GM18873 (cell line): ENCODE results near the gene PLCL1.
"Not testable (repeated sequence)": the region's sequence is repeated elsewhere in the genome, so short reads cannot be mapped to it uniquely, and the experiment has no call there.

Experiments used
- ATAC-seq: cut with Tn5 transposase; IDR thresholded peaks from one replicate; pipeline ENCODE4 v1.9.1; 2021; ENCODE audit warnings: mild to moderate bottlenecking, moderate library complexity, moderate number of reproducible peaks; ENCODE audit not compliant: unreplicated experiment, low FRiP score

PLCL1 gene

DNA sequence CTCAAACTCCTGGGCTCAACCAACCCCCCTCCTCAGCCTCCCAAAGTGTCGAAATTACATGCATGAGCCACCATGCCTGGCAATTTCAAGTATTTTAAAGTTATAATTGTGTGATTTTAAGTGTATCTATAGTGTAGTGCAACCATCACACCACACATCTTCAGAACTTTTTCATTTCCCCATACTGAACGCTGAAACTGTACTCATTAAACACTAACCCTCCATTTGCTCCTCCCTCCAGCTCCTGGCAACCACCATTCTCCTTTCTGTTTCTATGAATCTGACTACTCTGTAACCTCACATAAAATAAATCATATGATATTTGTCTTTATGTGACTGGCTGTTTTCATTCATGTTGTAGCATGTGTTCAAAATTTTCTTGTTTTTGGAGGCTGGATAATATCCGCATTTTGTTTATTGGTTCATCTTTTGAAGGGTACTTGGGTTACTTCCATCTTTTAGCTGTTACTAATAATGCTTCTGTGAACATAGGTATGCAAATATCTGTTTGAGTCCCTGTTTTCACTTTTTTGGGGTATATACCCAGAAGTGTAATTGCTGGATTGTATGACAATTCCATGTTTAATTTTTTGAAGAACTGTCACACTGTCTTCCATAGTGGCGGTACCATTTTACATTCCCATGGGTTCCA, 188.2 kb downstream of the PLCL1 start:
- ATAC-seq, result peak; percentile 83

DNA sequence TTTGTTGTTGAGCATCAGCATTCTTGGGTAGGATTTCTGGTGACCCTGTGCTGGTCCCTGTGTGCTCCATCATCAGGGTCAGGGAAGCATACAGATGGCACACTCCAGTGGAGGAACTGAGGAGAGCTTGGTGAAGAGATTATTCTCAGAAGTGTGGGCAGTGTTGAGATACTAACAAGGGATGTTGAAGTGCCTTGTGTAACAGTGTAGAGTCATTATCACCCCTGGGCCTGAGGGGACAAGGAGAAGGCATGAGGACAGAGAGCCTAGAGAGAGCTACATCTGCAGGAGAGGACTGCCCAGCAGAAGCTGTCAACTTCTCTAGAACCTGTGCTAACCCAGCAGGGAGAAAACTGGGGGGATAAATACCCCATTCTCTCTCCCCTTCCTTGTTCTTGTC, 189.0 kb downstream of the PLCL1 start:
- no peak for ATAC-seq

DNA sequence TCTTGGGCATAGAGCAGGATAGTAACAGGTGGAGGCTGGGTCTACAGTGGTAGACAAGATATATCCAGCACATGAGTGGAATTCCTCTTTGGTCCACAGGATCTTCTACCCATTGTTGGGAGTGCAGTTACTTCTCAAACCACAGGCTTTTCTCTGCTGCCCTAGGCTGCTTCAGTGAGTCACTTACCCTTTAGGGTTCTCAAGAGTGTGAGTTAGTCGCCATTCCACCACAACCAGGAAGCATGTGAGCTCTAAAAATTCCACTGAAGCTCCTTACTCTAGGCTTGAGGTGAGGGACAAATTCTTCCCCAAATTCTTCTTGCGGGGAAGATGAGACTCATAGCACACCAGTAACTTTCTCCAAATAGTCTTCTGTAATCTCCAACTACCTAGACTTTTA, 189.4 kb downstream of the PLCL1 start:
- ATAC-seq, result no peak

DNA sequence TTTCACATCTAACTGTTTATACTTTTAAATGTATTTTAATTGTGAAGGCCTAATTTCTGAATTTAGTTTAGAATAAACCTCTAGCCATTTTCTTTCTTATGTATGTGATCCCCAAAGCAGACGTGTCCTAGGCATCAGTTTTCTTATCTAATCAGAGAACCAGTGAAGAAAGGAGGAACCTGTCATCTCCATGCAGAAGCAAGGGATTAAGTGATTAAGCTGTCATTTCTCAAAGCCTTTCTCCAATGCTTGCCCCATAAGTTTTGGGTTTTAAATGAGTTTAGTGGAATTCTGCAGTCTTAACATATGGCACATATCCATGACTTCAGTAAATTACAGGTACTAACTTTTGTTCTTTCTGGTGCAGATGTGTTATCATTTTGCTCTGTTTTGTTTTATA, 190.4 kb downstream of the PLCL1 start:
- ATAC-seq, result no peak

DNA sequence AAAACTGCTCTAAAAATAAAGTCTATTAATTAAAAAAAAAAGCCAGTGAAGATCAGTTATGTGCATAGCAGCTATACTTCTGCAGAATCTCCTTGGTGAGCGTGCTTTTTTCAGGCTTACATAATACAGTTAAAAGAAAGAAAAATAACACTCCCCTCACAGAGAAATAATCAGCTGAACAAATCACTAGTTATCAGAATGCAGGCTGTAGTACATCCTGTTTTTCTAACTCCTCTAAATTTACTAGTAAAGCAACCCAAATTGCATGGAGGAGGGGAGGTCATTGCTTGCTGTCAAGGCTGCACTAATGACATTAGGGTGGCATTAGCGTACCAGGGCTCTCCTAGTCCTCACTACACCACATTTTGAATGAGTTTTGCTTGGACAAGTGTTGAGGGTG, 192.2 kb downstream of the PLCL1 start:
- ATAC-seq, result no peak

DNA sequence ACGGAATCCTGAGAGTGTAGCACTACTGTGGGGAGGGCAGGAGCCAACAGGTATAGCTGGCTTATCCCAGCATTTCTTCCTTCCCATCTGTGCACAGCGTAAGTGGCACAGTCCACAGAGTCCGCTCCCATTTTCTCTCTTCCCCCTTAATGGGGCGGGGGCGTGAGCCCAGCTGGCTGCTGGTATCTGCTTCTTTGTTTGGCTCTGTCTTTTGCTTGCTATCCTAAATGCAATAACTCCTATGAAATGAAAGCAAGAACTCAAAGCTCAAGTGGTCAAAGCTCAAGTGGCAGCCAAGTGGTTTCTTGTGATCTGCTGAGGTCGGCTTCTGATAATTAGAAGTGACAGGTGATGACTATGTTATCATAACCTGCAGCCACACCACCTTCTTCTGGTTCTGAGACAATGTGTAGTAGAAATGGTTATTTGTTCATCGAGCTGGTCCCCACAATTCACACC, 192.7 kb downstream of the PLCL1 start:
- ATAC-seq, result no peak

DNA sequence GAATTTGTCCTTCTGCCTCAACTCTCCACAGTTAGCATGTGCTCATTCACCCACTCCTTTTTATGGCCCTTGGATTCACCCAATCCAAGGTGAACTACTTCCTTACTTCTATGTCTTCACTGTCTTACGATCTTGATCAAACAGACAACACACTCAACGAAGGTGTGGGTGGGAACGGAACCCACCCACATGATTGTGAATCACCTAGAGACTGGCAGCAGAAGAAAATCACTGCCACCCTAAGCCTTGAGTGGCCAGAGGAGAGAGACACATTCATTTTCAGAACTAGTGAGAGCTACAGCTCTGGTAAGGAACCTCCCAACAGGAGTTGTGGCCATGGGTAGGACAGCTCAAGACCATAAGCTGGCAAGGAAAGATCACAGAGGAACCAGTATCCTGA, 194.3 kb downstream of the PLCL1 start:
- no peak for ATAC-seq

DNA sequence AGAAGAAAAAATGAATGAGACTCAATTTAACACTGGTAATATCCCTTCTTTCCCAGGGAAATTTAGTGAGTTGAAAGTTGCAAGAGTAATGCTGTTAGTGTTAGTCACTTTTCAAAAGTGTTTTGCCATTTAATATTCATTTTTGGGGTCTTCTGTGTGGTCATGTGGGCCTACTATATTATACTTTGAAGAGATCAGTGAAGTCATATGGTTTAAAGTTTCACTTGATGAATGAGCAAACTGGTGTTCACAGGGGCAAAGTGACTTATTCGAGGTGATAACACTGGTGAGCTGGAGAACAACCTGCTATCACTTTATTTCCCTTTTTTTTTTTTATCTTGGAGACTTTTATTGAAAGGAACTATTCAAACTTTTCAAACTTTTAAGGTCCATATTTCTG, 196.0 kb downstream of the PLCL1 start:
- no peak for ATAC-seq

DNA sequence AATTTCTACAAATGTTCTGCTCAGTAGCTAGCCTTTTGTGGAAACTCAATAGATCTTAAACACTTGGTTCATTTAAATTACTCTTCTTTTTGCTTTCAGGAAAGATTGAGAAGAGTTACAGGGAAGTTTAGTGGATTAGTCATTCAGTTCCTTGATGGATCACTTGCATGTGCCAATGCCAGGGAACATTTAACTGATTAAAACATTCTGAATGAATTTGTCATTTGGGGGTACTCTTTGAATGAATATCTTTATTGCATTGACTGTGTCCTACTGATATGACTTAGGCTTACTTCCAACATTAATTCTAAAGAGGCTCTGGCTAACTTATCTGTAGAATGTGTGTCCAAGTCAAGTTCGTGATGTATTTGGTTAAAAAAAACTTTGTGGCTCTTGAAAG, 199.8 kb downstream of the PLCL1 start:
- ATAC-seq, result no peak

DNA sequence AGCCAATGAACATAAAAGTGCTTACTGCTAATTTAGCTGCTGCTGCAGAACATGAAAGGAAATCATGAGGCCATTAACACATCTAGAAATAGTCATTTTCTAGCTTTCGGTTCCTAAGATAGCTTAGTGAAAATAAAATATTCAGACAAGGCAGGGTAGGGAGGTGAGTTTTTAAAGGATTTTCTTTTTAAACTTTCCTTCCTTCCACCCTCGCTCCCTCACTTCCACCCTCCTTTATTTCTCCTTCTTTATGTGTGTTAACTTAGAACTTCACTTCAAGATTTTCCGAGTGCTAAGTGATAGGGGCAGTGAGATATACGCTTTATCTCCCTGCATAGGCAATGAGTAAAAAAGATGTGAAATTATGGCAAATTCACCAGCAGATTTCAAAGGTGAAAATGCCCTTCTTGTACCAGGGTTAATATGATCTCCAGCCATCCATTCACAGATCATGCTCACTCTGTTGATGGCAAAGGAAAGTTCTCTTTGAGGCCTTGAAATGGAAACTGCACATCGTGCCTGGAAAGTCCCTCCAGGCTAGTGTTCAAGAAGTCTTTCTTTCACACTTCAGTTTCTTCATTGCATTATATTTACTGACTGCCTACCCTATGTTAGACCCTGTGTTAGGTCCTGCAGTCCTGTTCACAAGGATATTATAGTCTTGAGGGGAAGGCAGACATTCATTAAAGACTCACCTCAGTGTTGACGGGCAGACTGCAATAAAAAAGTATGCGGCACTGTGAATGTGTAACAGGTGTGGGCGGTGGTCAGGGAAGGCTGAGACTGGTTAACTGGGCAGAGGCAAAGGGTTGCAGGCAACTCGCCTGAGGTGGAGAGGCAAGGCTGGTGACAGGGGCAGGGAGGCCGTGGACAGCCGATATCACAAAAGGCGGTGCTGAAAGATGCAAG, 200.8 kb downstream of the PLCL1 start:
- peak; percentile 84 for ATAC-seq

DNA sequence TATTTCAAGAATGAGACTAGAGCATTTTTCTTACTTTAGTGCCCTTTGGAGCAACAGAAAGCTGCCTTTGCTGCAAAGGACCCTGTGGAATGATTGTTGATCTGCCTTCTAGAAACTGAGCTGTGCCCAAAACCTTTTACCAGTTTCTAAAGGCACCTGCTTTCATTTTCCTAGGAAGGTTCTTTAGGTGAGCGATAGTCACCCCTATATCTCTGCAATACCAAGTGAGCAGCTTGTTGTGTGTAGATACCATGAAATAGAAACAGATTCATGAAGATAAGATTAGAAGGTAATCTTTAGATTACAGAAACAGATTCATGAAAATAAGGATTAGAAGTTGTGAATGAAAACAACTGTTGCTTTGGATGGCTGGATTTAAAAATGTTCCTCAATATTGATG, 202.3 kb downstream of the PLCL1 start:
- ATAC-seq, result no peak

DNA sequence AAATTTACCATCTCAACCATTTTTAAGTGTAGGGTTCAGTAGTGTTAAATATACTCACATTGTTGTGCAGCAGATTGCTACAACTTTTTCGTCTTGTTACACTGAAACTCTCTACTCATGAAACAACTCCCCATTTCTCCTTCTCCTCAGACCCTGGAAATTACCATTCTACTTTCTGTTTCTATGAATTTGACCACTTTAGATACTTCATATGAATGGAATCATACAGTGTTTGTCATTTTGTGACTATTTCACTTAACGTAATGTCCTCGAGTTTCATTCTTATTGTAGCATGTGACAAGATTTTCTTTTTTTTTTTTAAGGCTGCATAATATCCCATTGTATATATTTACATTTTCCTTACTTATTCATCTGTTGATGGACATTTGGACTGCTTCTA, 203.8 kb downstream of the PLCL1 start:
- ATAC-seq, result peak; percentile 38

DNA sequence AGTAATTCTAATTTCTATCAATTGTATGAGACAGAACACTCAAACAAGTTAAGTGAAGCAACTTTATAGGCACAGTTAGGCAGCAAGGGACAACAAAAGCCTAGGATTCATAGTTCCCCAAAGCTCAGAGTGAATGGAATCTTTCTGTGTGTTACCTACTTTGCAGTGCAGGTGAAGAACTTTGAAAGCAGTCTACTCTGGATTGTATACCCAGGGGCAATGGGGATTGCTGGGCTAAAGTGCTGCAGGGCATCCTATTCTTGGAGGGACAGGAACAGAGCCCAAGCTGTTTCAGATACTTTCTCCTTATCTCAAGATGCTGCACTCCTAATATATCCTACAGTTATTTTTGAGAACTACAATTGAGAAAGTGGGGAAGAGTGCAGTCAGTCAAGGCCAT, 207.6 kb downstream of the PLCL1 start:
- ATAC-seq, result no peak

DNA sequence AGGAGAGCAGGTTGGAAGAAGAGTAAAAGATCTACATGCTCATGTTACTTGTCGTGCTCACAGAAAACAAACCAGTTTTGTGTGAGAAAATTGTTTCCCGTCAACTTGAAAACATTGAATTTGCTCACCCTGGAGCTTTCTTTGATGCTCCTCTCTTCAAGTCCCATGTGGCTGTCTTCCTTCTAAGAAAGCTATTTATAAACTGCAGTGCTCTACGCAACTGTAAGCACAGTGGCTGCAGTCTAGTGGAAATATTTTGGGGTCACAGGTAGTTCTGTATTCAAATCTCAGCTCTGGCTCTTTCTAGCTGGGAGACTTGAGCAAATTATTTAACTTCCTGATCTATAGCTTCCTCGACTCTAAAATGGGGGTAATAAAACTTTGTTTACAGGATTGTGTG, 211.8 kb downstream of the PLCL1 start:
- ATAC-seq, result no peak

DNA sequence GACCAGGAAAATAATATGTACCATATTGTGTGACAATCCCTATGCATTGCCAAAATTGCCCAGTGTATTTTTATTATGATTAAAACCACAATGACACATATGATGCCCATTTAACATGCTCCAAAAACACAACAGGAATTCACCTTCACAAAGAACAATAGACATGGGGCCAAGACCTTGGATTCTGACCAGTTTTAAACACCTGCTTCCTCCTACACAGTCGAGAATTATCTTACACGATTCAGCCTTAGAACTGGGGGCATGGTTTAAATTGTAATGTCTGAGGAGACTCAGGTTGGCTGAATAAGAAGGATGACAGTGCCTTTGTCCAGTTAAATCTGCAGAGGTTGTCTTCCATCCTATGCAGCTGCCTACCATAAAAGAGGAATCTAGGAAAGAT, 212.7 kb downstream of the PLCL1 start:
- ATAC-seq, result no peak

DNA sequence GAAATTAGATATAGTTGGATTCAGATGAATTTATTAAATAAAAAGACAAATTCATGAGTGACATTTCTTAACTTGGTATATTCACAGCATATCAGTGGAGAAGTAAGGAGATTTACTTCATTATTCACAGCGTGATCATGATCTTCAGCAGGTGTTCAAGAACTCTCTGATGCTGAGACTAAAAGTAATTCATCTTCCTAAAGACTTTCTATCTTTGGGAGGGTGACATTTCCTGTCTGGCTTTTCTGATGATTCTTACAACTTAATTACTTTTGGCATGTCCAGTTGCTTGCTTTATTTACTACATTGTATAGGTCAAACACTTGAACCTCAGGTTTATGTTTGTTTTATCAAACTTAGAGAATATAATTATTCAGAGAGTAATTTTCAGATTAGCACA, 224.6 kb downstream of the PLCL1 start:
- no peak for ATAC-seq

DNA sequence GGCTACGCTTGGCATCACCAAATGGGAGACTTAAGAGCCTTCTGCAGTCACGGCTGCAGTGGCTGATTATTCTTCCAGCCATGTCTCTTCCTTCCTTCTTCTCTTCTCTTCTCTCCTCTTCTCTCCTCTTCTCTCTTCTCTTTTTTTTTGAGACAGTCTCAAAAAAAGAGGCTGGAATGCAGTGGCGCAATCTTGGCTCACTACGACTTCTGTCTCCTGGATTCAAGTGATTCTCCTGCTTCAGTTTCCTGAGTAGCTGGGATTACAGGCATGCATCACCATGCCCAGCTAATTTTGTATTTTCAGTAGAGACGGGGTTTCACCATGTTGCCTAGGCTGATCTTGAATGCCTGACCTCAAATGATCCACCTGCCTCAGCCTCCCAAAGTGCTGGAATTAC, 225.2 kb downstream of the PLCL1 start:
- not testable (repeated sequence) for ATAC-seq

DNA sequence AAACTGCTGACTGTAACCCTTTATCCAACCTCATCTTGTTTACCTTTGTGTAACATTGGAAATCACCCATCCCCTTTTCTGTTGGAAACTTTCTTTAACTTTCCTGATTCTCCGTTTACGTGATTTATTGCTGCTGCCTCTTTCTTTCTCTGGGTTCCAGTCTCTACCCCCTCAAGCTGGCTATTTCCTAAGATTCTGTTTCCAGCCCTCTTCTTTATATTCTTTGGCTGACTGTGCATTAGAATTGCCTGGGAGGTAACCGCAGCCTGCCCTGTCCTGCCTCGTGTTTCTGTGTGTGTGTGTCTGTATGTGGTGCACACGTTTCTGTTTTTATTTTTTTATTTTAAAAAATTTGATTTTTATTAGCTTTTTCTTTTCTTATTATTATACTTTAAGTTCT, 229.2 kb downstream of the PLCL1 start:
- no peak for ATAC-seq

DNA sequence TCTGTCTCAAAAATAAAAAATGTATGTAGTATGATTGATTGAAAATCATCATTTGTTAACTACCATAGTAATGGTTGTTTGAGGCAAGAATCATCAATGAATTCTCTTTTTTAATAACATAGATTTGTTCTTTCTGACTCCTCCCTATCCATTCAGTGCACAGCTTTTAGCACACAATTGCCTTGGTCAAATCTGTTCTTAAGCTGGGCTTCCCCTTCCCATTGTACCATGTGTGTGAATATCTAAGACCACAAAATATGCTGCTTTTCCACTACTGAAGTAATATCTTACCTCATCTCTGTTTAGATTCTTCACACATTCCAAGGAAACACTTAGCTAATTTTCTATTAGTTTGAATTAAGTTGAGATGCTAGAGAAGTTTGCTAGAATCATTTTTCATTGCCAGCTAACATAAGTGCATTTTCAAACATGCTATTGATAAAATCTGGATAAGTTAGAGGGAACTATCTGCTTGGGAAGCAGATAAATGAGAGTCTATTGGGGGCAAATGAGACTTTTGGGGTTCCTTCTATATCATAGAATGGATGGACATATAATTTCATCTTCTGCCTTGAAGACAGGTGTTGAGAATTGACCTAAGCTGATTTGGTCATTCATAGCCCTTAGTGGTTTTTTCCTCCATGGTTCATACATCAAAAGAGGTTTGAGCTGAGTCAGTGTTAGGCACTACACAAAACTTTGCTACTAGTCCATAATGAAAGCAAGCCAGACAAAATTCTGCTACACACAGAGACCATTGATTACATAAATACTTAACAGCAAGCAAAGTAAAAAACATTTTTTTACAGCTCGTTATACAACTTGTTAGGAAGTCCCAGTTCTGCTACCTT, 231.9 kb downstream of the PLCL1 start:
- ATAC-seq, result no peak

DNA sequence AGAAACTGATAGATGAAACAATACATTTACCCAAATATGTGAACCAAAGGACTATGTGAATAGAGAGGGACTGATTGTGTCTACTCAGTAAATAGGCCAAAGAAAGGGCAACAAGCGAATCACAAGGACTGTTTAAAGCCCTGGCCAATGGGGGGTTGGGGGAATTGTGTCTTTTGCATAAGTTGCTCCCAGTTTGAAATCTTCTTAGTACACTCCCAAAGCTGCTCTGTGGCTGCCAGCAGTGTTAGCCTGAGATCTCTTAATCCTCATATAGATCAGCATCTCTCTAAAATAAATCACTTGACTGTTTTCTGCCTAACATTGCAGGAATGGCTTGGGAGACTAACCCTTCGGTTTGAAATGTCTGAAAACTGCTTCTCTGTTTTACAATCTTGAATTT, 236.4 kb downstream of the PLCL1 start:
- ATAC-seq, result no peak

DNA sequence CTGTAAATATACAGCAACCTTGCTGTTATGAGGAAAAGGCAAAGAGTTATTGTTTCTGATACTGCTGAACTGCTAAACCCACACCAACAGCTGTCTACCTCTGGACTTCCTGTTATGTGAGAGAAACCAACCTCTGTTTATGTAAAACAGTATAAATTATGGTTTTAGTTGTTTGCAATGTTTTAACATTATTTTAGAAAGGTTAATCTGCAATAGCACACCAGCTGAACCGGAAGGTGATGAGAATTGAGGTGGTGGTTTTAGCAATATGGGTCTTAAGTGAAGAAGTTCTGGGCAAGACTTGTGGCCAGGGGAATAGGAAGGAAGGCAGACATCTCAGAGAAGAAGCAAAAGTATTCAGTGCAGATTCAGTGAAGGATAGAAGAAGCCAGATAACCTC, 237.8 kb downstream of the PLCL1 start:
- peak; percentile 68 for ATAC-seq
